Natural killer cell (primary cell): Measurements from ENCODE around the gene ZFP1. TPM values are rescaled to one million over a fixed set of nuclear protein-coding genes. Genes with fewer than 3 reads are reported as not detected.

Source experiments
- ATAC-seq, 3 donors: fragments of 150-1000 bp in 2 of 3; fragments of 200-7000 bp in 1 of 3; cut with Tn5 transposase; 1 replicate in 1 of 3; 2 replicates in 2 of 3; pipeline ENCODE4 v1.10.0; 2021; ENCODE audit warnings: mild to moderate bottlenecking in 2 of 3, moderate library complexity in 2 of 3
- DNase-seq, 2 donors: peaks; one replicate each; pipeline versions ENCODE4 v3.0.0 to v3.0.0-alpha.2; 2013 to 2021; ENCODE audit warnings: mixed read lengths in 1 of 2
- H3K27ac ChIP-seq: one replicate; pipeline ENCODE4 v1.5.1; 2013; ENCODE audit warnings: mild to moderate bottlenecking, low read length
- H3K27me3 ChIP-seq: one replicate; pipeline ENCODE4 v1.6.1; 2013; ENCODE audit warnings: low read length; ENCODE audit not compliant: control insufficient read depth, insufficient read depth
- H3K36me3 ChIP-seq: one replicate; pipeline ENCODE4 v1.6.1; 2013; ENCODE audit warnings: low read length; ENCODE audit not compliant: control insufficient read depth, insufficient read depth
- H3K4me1 ChIP-seq: one replicate; pipeline ENCODE4 v1.6.1; 2013; ENCODE audit warnings: low read length; ENCODE audit not compliant: control insufficient read depth, insufficient read depth
- H3K4me3 ChIP-seq: one replicate; pipeline ENCODE4 v1.5.1; 2013; ENCODE audit warnings: low read length
- H3K9me3 ChIP-seq: one replicate; pipeline ENCODE4 v1.6.1; 2013; ENCODE audit warnings: low read length; ENCODE audit not compliant: control insufficient read depth, insufficient read depth
- H3K27ac Mint-ChIP-seq, 2 donors: one replicate each; pipeline ENCODE4 v1.8.0; 2022; ENCODE audit warnings: mild to moderate bottlenecking in 2 of 2, mixed read lengths in 2 of 2, moderate library complexity in 1 of 2
- H3K27me3 Mint-ChIP-seq, 2 donors: one replicate each; pipeline ENCODE4 v1.8.0; 2022; ENCODE audit warnings: low read depth in 2 of 2, mixed read lengths in 2 of 2
- H3K36me3 Mint-ChIP-seq: one replicate; pipeline ENCODE4 v1.8.0; 2022; ENCODE audit warnings: mixed read lengths
- H3K4me1 Mint-ChIP-seq, 2 donors: one replicate each; pipeline ENCODE4 v1.8.0; 2022; ENCODE audit warnings: mixed read lengths in 2 of 2
- H3K4me3 Mint-ChIP-seq: one replicate; pipeline ENCODE4 v1.8.0; 2022; ENCODE audit warnings: mild to moderate bottlenecking, moderate library complexity, mixed read lengths
- H3K9me3 Mint-ChIP-seq, 2 donors: one replicate each; pipeline ENCODE4 v1.8.0; 2022; ENCODE audit warnings: mixed read lengths in 2 of 2
- WGBS: methylation state at CpG from one replicate; pipeline ENCODE4 v1.1.7; 2013; ENCODE audit warnings: missing lambda C conversion rate; ENCODE audit not compliant: insufficient coverage; 5-methylcytosine and 5-hydroxymethylcytosine counted together
- intact Hi-C: fragments of 100-400 bp; cut with micrococcal nuclease; formaldehyde crosslinking; loops from one replicate; pipeline ENCODE4 v1.14.2; 2022
- total RNA-seq, 4 donors: library from RNA; stranded (reverse); fragments of 120-200 nt in 1 of 4; gene quantifications; one replicate each; pipeline versions ENCODE4 v1.2.3 to v1.2.4, GENCODE V29; 2013 to 2022
- TF ChIP-seq, protein P1 (sequence below): fragments of 200-600 bp; IDR thresholded peaks from one replicate; pipeline ENCODE4 v1.8.0; 2022; ENCODE audit warnings: antibody characterized with exemption

Gene ZFP1
- total RNA-seq, 3 donors from 2014 or later (not counting 1 experiment from before 2014, with no cell fraction given) = 9.0 to 16.2 (median 14.9) TPM

DNA sequence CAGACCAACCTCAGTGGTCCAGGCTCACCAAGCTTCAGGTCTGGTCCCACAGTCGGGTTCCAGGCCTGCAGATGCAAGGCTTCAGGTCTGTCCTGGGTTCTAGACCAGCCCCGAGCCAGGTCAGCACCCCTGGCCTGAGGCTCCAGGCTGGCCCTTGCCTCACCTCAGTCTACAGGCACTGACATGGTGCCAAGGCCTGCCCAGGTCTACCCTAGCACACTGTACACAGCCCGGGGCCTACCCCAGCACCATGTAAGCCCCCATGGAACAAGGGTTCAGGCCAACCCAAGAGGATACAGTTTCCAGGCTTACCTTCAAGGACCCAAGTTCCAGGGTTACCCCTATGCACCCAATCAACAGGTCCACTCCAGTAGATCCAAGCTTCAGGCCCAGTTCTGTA lies 26.8 kb downstream of the ZFP1 start:
- no peaks in the 10 kb centered on the region for H3K27me3 Mint-ChIP-seq
- Histone ChIP-seq H3K9me3 (peaks cover 49% of the 10 kb centered on the region), H3K27ac (no peak overlapping the region), H3K27me3 (no peaks in the 10 kb centered on the region), H3K4me3 (no peak overlapping the region), H3K36me3 (peaks cover 3% of the 10 kb centered on the region), H3K4me1 (no peaks in the 10 kb centered on the region)
- no peak overlapping the region for H3K4me3 Mint-ChIP-seq
- WGBS = 97% methylated on average over 3 of the region's 3 CpGs
- no peak overlapping the region for H3K27ac Mint-ChIP-seq
- peaks cover 21 to 36% of the 10 kb centered on the region in 2 donors for H3K9me3 Mint-ChIP-seq
- ATAC-seq = no peak
- no peak for DNase-seq
- TF ChIP-seq, protein P1, sequence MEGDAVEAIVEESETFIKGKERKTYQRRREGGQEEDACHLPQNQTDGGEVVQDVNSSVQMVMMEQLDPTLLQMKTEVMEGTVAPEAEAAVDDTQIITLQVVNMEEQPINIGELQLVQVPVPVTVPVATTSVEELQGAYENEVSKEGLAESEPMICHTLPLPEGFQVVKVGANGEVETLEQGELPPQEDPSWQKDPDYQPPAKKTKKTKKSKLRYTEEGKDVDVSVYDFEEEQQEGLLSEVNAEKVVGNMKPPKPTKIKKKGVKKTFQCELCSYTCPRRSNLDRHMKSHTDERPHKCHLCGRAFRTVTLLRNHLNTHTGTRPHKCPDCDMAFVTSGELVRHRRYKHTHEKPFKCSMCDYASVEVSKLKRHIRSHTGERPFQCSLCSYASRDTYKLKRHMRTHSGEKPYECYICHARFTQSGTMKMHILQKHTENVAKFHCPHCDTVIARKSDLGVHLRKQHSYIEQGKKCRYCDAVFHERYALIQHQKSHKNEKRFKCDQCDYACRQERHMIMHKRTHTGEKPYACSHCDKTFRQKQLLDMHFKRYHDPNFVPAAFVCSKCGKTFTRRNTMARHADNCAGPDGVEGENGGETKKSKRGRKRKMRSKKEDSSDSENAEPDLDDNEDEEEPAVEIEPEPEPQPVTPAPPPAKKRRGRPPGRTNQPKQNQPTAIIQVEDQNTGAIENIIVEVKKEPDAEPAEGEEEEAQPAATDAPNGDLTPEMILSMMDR = no peak
- peaks cover 41% of the 10 kb centered on the region for H3K36me3 Mint-ChIP-seq
- H3K4me1 Mint-ChIP-seq = no peaks in the 10 kb centered on the region
- intact Hi-C loops = no loop called here

DNA sequence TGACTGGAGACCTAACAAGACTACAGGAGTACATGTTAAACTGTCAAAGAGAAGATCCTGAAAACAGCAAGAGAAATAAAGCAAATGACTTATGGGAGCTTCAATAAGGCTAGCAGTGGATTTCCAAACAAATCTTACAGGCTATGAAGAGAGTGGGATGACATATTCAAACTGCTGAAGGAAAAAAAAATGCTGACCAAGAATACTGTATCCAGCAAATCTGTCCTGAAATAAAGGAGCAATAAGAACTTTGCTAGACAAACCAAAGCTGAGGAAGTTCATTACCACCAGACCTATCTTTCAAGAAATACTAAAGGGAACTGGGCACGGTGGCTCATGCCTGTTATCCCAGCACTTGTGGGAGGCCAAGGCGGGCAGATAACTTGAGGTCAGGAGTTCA lies 28.6 kb downstream of the ZFP1 start:
- no peaks in the 10 kb centered on the region for H3K36me3 ChIP-seq
- DNase-seq (no peak), ATAC-seq (no peak)
- 97% methylated on average over 2 of the region's 2 CpGs for WGBS
- Mint-ChIP-seq H3K27ac (no peak overlapping the region), H3K9me3 (peaks cover 20 to 32% of the 10 kb centered on the region in 2 donors), H3K4me1 (no peaks in the 10 kb centered on the region), H3K4me3 (no peak overlapping the region), H3K27me3 (peaks cover 0 to 4% of the 10 kb centered on the region in 2 donors), H3K36me3 (peaks cover 26% of the 10 kb centered on the region)
- H3K27ac ChIP-seq = no peak overlapping the region
- H3K4me3 ChIP-seq = no peak overlapping the region
- intact Hi-C loops = no loop called here
- H3K9me3 ChIP-seq = peaks cover 46% of the 10 kb centered on the region
- no peaks in the 10 kb centered on the region for H3K27me3 ChIP-seq
- TF ChIP-seq, protein P1 = no peak
- H3K4me1 ChIP-seq = no peaks in the 10 kb centered on the region

DNA sequence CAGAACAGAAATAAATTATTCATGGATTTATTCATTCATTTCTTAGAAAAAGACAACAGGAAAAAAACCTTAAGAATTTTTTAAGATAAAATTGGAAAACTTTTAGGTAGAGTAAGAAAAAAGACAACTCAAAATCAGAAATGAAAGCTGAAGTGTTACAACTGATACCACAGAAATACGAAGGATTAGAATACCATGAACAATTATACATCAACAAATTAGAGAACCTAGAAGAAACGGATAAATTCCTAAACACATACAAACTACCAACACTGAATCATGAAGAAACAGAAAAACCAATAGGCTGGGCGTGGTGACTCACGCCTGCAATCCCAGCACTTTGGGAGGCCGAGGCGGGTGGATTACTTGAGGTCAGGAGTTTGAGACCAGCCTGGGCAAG lies 30.9 kb downstream of the ZFP1 start:
- H3K36me3 ChIP-seq = no peaks in the 10 kb centered on the region
- 90% methylated on average over 6 of the region's 6 CpGs for WGBS
- peaks cover 10% of the 10 kb centered on the region for H3K36me3 Mint-ChIP-seq
- no peaks in the 10 kb centered on the region for H3K4me1 Mint-ChIP-seq
- no peaks in the 10 kb centered on the region for H3K27me3 ChIP-seq
- H3K27me3 Mint-ChIP-seq = peaks cover 0 to 9% of the 10 kb centered on the region in 2 donors
- ATAC-seq (no peak), DNase-seq (no peak)
- H3K27ac Mint-ChIP-seq = no peak overlapping the region
- no peak overlapping the region for H3K4me3 ChIP-seq
- peaks cover 10 to 15% of the 10 kb centered on the region in 2 donors for H3K9me3 Mint-ChIP-seq
- no peak overlapping the region for H3K27ac ChIP-seq
- H3K4me3 Mint-ChIP-seq = no peak overlapping the region
- peaks cover 30% of the 10 kb centered on the region for H3K9me3 ChIP-seq
- intact Hi-C loops = no loop called here
- TF ChIP-seq, protein P1 = no peak
- H3K4me1 ChIP-seq = no peaks in the 10 kb centered on the region

DNA sequence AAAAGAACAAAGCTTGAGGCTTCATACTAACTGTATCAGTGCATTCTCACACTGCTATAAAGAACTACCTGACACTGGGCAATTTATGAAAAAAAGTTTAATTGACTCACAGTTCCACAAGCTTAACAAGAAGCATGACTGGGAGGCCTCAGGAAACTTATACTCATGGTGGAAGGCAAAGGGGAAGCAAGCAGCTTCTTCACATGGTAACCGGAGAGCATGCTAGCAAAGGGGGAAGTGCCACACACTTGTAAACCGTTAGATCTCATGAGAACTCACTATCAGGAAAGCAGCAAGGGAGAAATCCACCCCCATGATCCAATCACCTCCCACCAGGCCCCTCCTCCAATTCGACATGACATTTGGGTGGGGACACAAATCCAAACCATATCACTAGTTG lies 33.3 kb downstream of the ZFP1 start:
- no peak overlapping the region for H3K4me3 Mint-ChIP-seq
- no peaks in the 10 kb centered on the region for H3K36me3 ChIP-seq
- H3K27me3 ChIP-seq = no peaks in the 10 kb centered on the region
- TF ChIP-seq, protein P1 = no peak
- no peak overlapping the region for H3K27ac ChIP-seq
- WGBS = 26% methylated on average over 3 of the region's 3 CpGs
- no peak for ATAC-seq
- no peaks in the 10 kb centered on the region for H3K4me1 ChIP-seq
- intact Hi-C loops = no loop called here
- peaks cover 6 to 9% of the 10 kb centered on the region in 2 donors for H3K27me3 Mint-ChIP-seq
- no peak for DNase-seq
- peaks cover 7 to 9% of the 10 kb centered on the region in 2 donors for H3K9me3 Mint-ChIP-seq
- H3K4me1 Mint-ChIP-seq = no peaks in the 10 kb centered on the region
- H3K4me3 ChIP-seq = no peak overlapping the region
- peaks cover 2% of the 10 kb centered on the region for H3K36me3 Mint-ChIP-seq
- no peak overlapping the region for H3K27ac Mint-ChIP-seq
- H3K9me3 ChIP-seq = peaks cover 10% of the 10 kb centered on the region
